ENCODE results near the gene TTC23. TPM values are rescaled to one million over a fixed set of nuclear protein-coding genes. Genes with fewer than 3 reads are reported as not detected.
A peak's percentile ranks its signal among the peaks of the same experiment; 100 is the strongest.

The TTC23 gene
- polyA plus RNA-seq, 2 of the 4 experiments (the other 2 are of a cell fraction) = 7.0 to 16.5 TPM

DNA sequence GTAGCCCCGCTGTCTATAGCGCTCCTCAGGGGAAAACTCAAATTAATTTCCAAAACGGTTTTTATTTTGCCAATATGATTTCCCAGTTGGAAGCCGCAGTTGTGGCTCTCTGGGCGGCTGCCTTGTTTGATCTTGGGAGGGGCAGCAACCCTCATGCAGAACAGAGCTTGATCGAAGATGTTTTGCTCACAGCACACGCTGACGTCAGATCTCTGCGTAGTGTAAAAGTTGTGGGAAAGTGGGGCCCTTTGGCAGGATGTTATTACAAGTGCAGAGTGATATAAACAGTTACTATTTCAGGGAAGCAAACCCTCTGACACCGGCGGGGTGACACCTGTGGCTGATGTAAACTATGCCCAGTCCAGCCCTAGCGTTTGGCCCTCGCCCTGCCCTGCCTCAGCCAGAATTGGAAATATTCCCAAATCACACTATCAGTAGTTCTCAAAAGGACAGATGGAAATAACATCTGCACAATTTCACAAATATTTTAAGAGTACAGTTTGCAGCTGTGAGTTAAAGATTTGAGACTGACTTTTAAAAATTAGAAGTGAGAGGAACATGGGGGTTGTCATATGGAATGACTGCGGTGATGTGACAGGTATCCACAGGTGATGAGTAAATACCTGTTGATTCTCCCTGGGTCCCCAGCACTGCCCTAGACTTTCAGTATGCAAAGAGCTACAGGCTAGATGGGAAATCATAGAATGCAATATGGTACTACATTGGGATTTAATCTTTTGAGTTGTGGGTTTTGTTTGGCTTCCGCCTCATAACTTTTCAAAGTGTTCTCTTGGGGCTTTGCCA, 142.8 kb downstream of the TTC23 start:
- ChIA-PET CTCF (interaction anchor here (0.6 to 17.7 kb wide), 14 partner anchors 10 to 687 kb away, joined by 3 to 372 read pairs (median 10); no protein-coding TSS in a partner anchor), POLR2A (interaction anchor here (1.7 to 2.0 kb wide), 2 partner anchors 17 to 144 kb away, joined by 9 to 17 read pairs; partner anchors contain the start of gene LRRC28)
- Histone ChIP-seq H3K4me1 (peaks cover 20% of the 10 kb centered on the region), H3K4me3 (peak overlapping the region; percentile 64), H3K27ac (peak overlapping the region in 1 of 2 experiments; percentile 92; a peak in 2 of 6 replicates), H3K9me3 (no peaks in the 10 kb centered on the region), H3K4me2 (peak overlapping the region; percentile 93)
- FAIRE-seq = no peak
- TF ChIP-seq, protein P1, sequence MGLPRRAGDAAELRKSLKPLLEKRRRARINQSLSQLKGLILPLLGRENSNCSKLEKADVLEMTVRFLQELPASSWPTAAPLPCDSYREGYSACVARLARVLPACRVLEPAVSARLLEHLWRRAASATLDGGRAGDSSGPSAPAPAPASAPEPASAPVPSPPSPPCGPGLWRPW (IDR thresholded peaks at IDR 0.05) = no peak
- TF ChIP-seq FOXS1 (CRISPR knock-in tag; IDR thresholded peaks at IDR 0.05) = no peak
- no peak for TF ChIP-seq HOXA7 (CRISPR knock-in tag; IDR thresholded peaks at IDR 0.05)
- TF ChIP-seq RARB (CRISPR knock-in tag; IDR thresholded peaks at IDR 0.05) = no peak
- no peak for TF ChIP-seq TFCP2L1 (CRISPR knock-in tag; IDR thresholded peaks at IDR 0.05)
- TF ChIP-seq JUN (IDR thresholded peaks at IDR 0.05) = no peak
- no peak for TF ChIP-seq EHMT2 (IDR thresholded peaks at IDR 0.05; ENCODE audit: low read depth)
- 86% methylated on average over 15 of the region's 15 CpGs for WGBS (ENCODE audit: missing lambda C conversion rate)
- ATAC-seq = no peak
- DNase-seq (ENCODE audit: low read depth in 1 of 2, low spot score in 1 of 2) = no peak

DNA sequence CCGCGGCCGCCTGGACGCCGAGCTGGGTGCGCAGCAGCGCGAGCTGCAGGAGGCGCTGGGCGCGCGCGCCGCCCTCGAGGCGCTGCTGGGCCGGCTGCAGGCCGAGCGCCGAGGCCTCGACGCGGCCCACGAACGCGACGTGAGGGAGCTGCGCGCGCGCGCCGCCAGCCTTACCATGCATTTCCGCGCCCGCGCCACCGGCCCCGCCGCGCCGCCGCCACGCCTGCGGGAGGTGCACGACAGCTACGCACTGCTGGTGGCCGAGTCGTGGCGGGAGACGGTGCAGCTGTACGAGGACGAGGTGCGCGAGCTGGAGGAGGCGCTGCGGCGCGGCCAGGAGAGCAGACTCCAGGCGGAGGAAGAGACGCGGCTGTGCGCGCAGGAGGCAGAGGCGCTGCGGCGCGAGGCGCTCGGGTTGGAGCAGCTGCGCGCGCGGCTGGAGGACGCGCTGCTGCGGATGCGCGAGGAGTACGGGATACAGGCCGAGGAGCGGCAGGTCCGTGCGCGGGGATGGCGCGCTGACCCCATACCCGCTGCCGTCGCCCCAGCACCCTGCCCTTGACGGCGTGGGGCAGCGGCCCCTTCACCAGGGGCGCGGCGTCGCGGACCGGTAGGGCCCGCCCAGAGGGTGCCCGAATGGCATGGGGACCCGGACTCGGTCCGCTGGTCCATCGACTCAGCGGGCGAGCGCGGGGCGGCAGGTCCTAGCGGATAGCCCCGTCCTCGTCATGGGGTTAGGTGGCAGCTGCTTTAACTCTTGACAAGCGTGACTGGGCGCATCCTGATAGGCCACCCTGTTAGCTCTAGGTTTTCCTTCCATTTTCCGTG, 143.7 kb downstream of the TTC23 start:
- POLR2A ChIA-PET = interaction anchor here (0.6 to 2.0 kb wide), 9 partner anchors 10 to 1023 kb away, joined by 3 to 17 read pairs (median 4); partner anchors contain the start of gene LRRC28
- peak; percentile 62 to 68 for ATAC-seq
- peak; percentile 60 to 81 for DNase-seq (ENCODE audit: low read depth in 1 of 2, low spot score in 1 of 2)
- Histone ChIP-seq H3K4me2 (peak overlapping the region; percentile 93), H3K9me3 (no peaks in the 10 kb centered on the region), H3K4me3 (peak overlapping the region; percentile 64), H3K27ac (peak overlapping the region; percentile 77 to 92), H3K4me1 (peaks cover 20% of the 10 kb centered on the region)
- FAIRE-seq = no peak
- CTCF ChIA-PET = interaction anchor here (0.6 to 17.7 kb wide), 51 partner anchors 9 to 686 kb away, joined by 3 to 372 read pairs (median 4); no protein-coding TSS in a partner anchor
- 15% methylated on average over 40 of the region's 116 CpGs for WGBS (ENCODE audit: missing lambda C conversion rate)
- TF ChIP-seq EHMT2 (IDR thresholded peaks at IDR 0.05; ENCODE audit: low read depth) = no peak
- TF ChIP-seq TFCP2L1 (CRISPR knock-in tag; IDR thresholded peaks at IDR 0.05) = no peak
- no peak for TF ChIP-seq PHF8 (IDR thresholded peaks at IDR 0.05; ENCODE audit: borderline replicate concordance, low read depth)
- TF ChIP-seq, protein P2, sequence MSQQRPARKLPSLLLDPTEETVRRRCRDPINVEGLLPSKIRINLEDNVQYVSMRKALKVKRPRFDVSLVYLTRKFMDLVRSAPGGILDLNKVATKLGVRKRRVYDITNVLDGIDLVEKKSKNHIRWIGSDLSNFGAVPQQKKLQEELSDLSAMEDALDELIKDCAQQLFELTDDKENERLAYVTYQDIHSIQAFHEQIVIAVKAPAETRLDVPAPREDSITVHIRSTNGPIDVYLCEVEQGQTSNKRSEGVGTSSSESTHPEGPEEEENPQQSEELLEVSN (IDR thresholded peaks at IDR 0.05; ENCODE audit: borderline replicate concordance, low read depth) = peak; percentile 84
- TF ChIP-seq KDM1A (IDR thresholded peaks at IDR 0.05; ENCODE audit: low read depth) = no peak
- no peak for TF ChIP-seq CBX2 (IDR thresholded peaks at IDR 0.05; ENCODE audit: borderline replicate concordance, low read depth)
- no peak for TF ChIP-seq ZNF302 (CRISPR knock-in tag; IDR thresholded peaks at IDR 0.05)
- TF ChIP-seq, protein P3, sequence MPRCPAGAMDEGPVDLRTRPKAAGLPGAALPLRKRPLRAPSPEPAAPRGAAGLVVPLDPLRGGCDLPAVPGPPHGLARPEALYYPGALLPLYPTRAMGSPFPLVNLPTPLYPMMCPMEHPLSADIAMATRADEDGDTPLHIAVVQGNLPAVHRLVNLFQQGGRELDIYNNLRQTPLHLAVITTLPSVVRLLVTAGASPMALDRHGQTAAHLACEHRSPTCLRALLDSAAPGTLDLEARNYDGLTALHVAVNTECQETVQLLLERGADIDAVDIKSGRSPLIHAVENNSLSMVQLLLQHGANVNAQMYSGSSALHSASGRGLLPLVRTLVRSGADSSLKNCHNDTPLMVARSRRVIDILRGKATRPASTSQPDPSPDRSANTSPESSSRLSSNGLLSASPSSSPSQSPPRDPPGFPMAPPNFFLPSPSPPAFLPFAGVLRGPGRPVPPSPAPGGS (IDR thresholded peaks at IDR 0.05) = no peak
- TF ChIP-seq KDM5A (IDR thresholded peaks at IDR 0.05) = no peak
- 0 out of 2 replicates have a peak, but pooled peaks have one; percentile 13 for TF ChIP-seq POLR2A (IDR thresholded peaks at IDR 0.05; ENCODE audit: low read length)
- TF ChIP-seq EP300 (IDR thresholded peaks at IDR 0.05) = no peak
- TF ChIP-seq, protein P4, sequence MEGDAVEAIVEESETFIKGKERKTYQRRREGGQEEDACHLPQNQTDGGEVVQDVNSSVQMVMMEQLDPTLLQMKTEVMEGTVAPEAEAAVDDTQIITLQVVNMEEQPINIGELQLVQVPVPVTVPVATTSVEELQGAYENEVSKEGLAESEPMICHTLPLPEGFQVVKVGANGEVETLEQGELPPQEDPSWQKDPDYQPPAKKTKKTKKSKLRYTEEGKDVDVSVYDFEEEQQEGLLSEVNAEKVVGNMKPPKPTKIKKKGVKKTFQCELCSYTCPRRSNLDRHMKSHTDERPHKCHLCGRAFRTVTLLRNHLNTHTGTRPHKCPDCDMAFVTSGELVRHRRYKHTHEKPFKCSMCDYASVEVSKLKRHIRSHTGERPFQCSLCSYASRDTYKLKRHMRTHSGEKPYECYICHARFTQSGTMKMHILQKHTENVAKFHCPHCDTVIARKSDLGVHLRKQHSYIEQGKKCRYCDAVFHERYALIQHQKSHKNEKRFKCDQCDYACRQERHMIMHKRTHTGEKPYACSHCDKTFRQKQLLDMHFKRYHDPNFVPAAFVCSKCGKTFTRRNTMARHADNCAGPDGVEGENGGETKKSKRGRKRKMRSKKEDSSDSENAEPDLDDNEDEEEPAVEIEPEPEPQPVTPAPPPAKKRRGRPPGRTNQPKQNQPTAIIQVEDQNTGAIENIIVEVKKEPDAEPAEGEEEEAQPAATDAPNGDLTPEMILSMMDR (IDR thresholded peaks at IDR 0.05) = peak; percentile 42; the same call in 2 of the 3 replicates
- no peak for TF ChIP-seq HEYL (CRISPR knock-in tag; IDR thresholded peaks at IDR 0.05)
- TF ChIP-seq HDAC2 (IDR thresholded peaks at IDR 0.05) = peak; percentile 83; the same call in 1 of the 2 replicates
- TF ChIP-seq SREBF2 (IDR thresholded peaks at IDR 0.05) = no peak
- TF ChIP-seq JUN (IDR thresholded peaks at IDR 0.05) = no peak; a peak in 1 of 5 replicates
- no peak for TF ChIP-seq NR3C1 (IDR thresholded peaks at IDR 0.05)
- no peak for TF ChIP-seq HOXA7 (CRISPR knock-in tag; IDR thresholded peaks at IDR 0.05)
- TF ChIP-seq, protein P5, sequence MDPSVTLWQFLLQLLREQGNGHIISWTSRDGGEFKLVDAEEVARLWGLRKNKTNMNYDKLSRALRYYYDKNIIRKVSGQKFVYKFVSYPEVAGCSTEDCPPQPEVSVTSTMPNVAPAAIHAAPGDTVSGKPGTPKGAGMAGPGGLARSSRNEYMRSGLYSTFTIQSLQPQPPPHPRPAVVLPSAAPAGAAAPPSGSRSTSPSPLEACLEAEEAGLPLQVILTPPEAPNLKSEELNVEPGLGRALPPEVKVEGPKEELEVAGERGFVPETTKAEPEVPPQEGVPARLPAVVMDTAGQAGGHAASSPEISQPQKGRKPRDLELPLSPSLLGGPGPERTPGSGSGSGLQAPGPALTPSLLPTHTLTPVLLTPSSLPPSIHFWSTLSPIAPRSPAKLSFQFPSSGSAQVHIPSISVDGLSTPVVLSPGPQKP (IDR thresholded peaks at IDR 0.05; ENCODE audit: low read depth, low read length) = no peak
- no peak for TF ChIP-seq POLR2AphosphoS2 (conservative IDR thresholded peaks at IDR 0.05; ENCODE audit: low read length)
- TF ChIP-seq SMC3 (IDR thresholded peaks at IDR 0.05) = peak; percentile 29; the same call in 2 of the 3 replicates
- no peak for TF ChIP-seq REST (IDR thresholded peaks at IDR 0.05)

Measured in A549 (cell line).